Neural crest cell (in vitro differentiated cells): ENCODE measurements around the gene LAIR2. TPM values are rescaled to one million over a fixed set of nuclear protein-coding genes. Genes with fewer than 3 reads are reported as not detected.

Source experiments
- DNase-seq: peaks from one replicate; pipeline ENCODE4 v3.0.0; 2021; ENCODE audit warnings: low read depth, mixed read lengths, low spot score
- H3K27ac Mint-ChIP-seq: one replicate; pipeline ENCODE4 v1.8.0; 2021; ENCODE audit warnings: mild to moderate bottlenecking, mixed read lengths; ENCODE audit not compliant: unreplicated experiment
- H3K27me3 Mint-ChIP-seq: 2 replicates; pipeline ENCODE4 v1.8.0; 2021; ENCODE audit warnings: low read depth, mild to moderate bottlenecking, mixed read lengths
- H3K36me3 Mint-ChIP-seq: 2 replicates; pipeline ENCODE4 v1.8.0; 2021; ENCODE audit warnings: low read depth, mild to moderate bottlenecking, mixed read lengths
- H3K4me1 Mint-ChIP-seq: 2 replicates; pipeline ENCODE4 v1.8.0; 2021; ENCODE audit warnings: mixed read lengths
- H3K4me3 Mint-ChIP-seq: one replicate; pipeline ENCODE4 v1.8.0; 2021; ENCODE audit warnings: mild to moderate bottlenecking, mixed read lengths
- H3K9me3 Mint-ChIP-seq: 2 replicates; pipeline ENCODE4 v1.8.0; 2021; ENCODE audit warnings: mixed read lengths
- total RNA-seq: library from RNA; stranded (reverse); gene quantifications from 2 replicates; pipeline ENCODE4 v1.2.1, GENCODE V29; 2021
- TF ChIP-seq, protein P1 (sequence below): fragments of 200-600 bp; sonication (generic); conservative IDR thresholded peaks from 2 replicates; pipeline ENCODE4 v1.5.0; 2021; ENCODE audit warnings: antibody characterized with exemption, mild to moderate bottlenecking

LAIR2 gene
- total RNA-seq, 1 donor from 2014 or later = not detected

DNA sequence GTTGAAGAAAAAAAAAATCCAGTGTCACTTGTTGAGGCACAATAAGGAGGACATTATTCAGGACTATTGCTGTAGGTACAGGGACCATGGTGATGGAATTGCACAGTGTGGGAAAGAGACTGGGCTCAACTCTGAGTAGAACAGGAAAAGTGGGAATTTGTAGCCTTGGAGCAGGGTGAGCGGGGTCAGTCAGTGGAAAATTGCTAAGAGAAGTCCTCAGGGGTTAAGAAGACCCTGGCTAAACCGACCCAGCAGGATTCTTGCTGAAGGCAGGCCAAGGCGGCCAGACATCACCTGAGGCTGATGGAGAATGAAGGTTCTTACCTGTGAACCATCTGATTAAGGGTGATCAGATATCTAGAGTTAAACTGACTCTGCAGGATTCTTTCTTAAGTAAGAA, 12.5 kb downstream of the LAIR2 start:
- H3K36me3 Mint-ChIP-seq = peaks cover 2% of the 10 kb centered on the region
- H3K4me1 Mint-ChIP-seq = no peaks in the 10 kb centered on the region
- no peaks in the 10 kb centered on the region for H3K27me3 Mint-ChIP-seq
- peaks cover 16% of the 10 kb centered on the region for H3K9me3 Mint-ChIP-seq
- no peak for DNase-seq
- TF ChIP-seq, protein P1, sequence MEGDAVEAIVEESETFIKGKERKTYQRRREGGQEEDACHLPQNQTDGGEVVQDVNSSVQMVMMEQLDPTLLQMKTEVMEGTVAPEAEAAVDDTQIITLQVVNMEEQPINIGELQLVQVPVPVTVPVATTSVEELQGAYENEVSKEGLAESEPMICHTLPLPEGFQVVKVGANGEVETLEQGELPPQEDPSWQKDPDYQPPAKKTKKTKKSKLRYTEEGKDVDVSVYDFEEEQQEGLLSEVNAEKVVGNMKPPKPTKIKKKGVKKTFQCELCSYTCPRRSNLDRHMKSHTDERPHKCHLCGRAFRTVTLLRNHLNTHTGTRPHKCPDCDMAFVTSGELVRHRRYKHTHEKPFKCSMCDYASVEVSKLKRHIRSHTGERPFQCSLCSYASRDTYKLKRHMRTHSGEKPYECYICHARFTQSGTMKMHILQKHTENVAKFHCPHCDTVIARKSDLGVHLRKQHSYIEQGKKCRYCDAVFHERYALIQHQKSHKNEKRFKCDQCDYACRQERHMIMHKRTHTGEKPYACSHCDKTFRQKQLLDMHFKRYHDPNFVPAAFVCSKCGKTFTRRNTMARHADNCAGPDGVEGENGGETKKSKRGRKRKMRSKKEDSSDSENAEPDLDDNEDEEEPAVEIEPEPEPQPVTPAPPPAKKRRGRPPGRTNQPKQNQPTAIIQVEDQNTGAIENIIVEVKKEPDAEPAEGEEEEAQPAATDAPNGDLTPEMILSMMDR = no peak
- H3K4me3 Mint-ChIP-seq = no peak overlapping the region
- no peak overlapping the region for H3K27ac Mint-ChIP-seq

DNA sequence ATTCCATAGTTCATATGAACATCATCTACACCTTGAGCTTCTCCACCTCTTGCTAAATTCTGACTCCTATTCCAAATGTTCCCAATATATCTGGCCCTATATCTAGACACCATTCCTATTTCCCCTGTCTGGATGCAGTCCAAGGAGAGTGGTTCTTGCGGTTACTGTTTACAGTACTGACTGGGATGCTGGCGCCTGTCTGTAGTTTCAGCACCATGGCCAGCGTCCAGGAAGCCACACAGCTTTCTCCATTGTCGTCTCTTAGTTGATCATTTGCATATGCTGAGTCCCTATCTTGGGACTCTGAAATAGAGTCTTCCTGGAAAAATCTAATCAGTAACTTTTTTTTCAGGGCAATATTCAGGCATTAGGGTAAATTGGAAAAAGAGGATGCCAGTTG, 14.9 kb downstream of the LAIR2 start:
- H3K4me1 Mint-ChIP-seq = no peaks in the 10 kb centered on the region
- H3K4me3 Mint-ChIP-seq = no peak overlapping the region
- H3K36me3 Mint-ChIP-seq = peaks cover 5% of the 10 kb centered on the region
- peak; percentile 32 for DNase-seq
- H3K27ac Mint-ChIP-seq = no peak overlapping the region
- H3K9me3 Mint-ChIP-seq = peaks cover 21% of the 10 kb centered on the region
- H3K27me3 Mint-ChIP-seq = no peaks in the 10 kb centered on the region
- TF ChIP-seq, protein P1 = no peak

DNA sequence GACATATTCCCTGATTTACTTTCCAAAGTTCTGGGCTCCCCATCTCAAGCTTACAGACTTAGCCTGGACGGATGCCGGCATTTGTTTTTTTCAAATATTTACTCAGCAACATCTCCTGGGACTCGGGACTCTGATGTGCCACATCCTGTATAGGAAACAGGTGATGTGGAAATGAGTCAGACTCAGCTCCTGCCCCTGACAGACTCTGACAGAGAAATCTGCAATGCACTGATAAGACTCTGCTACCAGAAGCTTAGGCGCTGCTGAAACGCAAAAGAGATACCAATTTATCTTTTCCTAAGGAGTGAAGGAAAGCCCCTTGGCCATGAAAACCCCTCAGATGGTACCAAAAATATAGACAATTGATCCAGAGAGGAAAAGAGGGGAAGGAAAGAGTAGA, 16.2 kb downstream of the LAIR2 start:
- TF ChIP-seq, protein P1 = no peak
- H3K9me3 Mint-ChIP-seq = peaks cover 19% of the 10 kb centered on the region
- H3K4me3 Mint-ChIP-seq = no peak overlapping the region
- H3K4me1 Mint-ChIP-seq = no peaks in the 10 kb centered on the region
- no peak overlapping the region for H3K27ac Mint-ChIP-seq
- H3K27me3 Mint-ChIP-seq = no peaks in the 10 kb centered on the region
- peaks cover 5% of the 10 kb centered on the region for H3K36me3 Mint-ChIP-seq
- DNase-seq = no peak

DNA sequence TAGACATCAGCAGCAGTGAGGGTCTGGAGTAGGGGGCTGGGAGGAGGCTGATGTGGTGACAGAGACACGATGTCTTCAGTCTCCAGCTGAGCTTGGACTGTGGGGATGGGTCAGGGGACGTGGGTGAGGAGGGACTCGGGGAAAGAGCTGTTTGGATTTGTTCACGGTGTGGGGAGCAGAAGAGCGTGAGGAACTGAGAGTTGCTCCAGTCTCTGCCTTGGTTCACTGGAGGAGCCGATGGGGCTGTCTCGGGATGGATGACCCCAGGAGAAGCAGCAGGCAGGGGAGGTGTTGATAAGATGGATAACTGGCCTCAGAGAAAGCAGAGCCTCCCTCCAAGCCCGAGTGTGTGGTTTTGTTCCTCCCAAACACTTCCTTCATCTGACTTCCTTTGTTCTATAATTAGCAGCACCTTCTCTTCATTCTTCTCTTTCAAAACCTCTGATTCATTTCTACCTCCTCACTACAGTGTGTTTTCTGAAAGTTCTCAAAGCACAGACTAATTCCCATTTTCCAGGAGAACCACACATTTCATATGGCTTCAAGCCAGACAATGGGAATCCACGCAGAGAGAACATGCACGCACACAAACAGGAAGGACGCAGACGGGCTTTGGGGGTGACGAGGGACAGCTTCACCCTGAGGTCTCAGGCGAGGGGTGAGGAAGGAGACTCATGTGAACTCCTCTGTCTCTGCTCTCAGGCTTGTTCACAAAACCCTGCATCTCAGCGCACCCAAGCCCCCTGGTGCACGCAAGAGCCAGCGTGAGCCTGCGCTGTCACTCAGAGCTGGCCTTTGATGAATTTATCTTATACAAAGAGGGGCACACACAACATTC, 18.6 kb downstream of the LAIR2 start:
- Mint-ChIP-seq H3K27ac (no peak overlapping the region), H3K27me3 (no peaks in the 10 kb centered on the region), H3K36me3 (peaks cover 5% of the 10 kb centered on the region), H3K4me3 (no peak overlapping the region), H3K9me3 (peaks cover 25% of the 10 kb centered on the region), H3K4me1 (no peaks in the 10 kb centered on the region)
- TF ChIP-seq, protein P1 = no peak
- no peak for DNase-seq

DNA sequence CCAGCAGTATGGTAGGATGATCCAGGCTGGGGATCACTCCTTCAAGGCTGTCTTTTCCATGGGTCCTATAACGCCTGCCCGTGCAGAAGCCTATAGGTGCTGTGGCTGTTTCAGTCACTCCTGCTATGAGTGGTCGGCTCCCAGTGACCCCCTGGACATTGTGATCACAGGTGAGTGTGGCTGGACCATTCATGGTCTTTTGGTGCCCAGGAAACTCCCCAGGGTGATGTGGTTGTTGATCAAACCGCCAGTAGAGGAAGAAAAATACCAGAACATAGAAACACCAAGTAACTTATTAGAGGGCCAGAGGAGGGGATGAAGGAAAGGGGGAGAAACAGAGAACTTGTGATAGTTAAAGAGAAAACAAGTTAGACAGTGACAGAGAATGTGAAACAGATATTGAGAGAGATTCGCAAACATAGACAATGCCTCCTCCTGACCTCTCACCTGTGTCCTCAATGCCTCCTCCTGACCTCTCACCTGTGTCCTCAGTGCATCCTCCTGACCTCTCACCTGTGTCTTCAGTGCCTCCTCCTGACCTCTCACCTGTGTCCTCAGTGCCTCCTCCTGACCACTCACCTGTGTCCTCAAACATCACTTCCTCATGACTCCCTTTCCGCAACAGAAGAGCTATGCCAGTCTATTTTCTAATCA, 19.4 kb downstream of the LAIR2 start:
- H3K27ac Mint-ChIP-seq = no peak overlapping the region
- TF ChIP-seq, protein P1 = no peak
- no peak overlapping the region for H3K4me3 Mint-ChIP-seq
- no peaks in the 10 kb centered on the region for H3K27me3 Mint-ChIP-seq
- no peak for DNase-seq
- H3K9me3 Mint-ChIP-seq = peaks cover 26% of the 10 kb centered on the region
- H3K4me1 Mint-ChIP-seq = no peaks in the 10 kb centered on the region
- peaks cover 5% of the 10 kb centered on the region for H3K36me3 Mint-ChIP-seq
